Ramos (cell line): ENCODE results near the gene KCNJ10.

Source experiments
- in situ Hi-C: fragments of 300-500 bp; cut with MboI; formaldehyde crosslinking; loops from one replicate; pipeline ENCODE4 v1.14.3; 2022; ENCODE audit warnings: low sequenced_read_pairs; ENCODE audit not compliant: unreplicated experiment

Gene KCNJ10

GRCh38 chr1:160032165-160032820, 37.7 kb downstream of the KCNJ10 start:
- in situ Hi-C loops, result no loop called here

- in situ Hi-C loops, result no loop called here
Observed at GRCh38 chr1:160031365-160032164, 38.4 kb downstream of the KCNJ10 start, which contains the start of gene PIGM. Gene PIGM (minus strand): TSS chr1:160031990. CDS start chr1:160031739, 251 bp downstream.

- in situ Hi-C loops, result no loop called here
Observed at GRCh38 chr1:160030657-160031364, 39.1 kb downstream of the KCNJ10 start.

GRCh38 chr1:160028426-160028825, 41.5 kb downstream of the KCNJ10 start:
- in situ Hi-C loops, result no loop called here

- in situ Hi-C loops, result no loop called here
Observed at GRCh38 chr1:160025314-160025713, 44.6 kb downstream of the KCNJ10 start.

- in situ Hi-C loops, result no loop called here
Observed at GRCh38 chr1:160024195-160024905, 45.6 kb downstream of the KCNJ10 start.

- in situ Hi-C loops, result no loop called here
Observed at GRCh38 chr1:160022330-160023310, 47.3 kb downstream of the KCNJ10 start.

GRCh38 chr1:160021376-160022074, 48.4 kb downstream of the KCNJ10 start:
- in situ Hi-C loops, result no loop called here

GRCh38 chr1:160020196-160020595, 49.8 kb downstream of the KCNJ10 start:
- in situ Hi-C loops, result no loop called here

GRCh38 chr1:160018900-160019299, 51.1 kb downstream of the KCNJ10 start:
- in situ Hi-C loops, result no loop called here

- in situ Hi-C loops, result no loop called here
Observed at GRCh38 chr1:160018347-160018746, 51.6 kb downstream of the KCNJ10 start.

- in situ Hi-C loops, result no loop called here
Observed at GRCh38 chr1:160017592-160017991, 52.4 kb downstream of the KCNJ10 start.

- in situ Hi-C loops, result no loop called here
Observed at GRCh38 chr1:160011781-160012180, 58.2 kb downstream of the KCNJ10 start.

GRCh38 chr1:160009801-160010200, 60.2 kb downstream of the KCNJ10 start:
- in situ Hi-C loops, result loop anchor here (5.0 to 10.0 kb wide), 2 partner anchors 72 to 215 kb away; no protein-coding TSS in a partner anchor

GRCh38 chr1:160009081-160009480, 60.9 kb downstream of the KCNJ10 start:
- in situ Hi-C loops, result loop anchor here (5.0 to 10.0 kb wide), 2 partner anchors 72 to 214 kb away; no protein-coding TSS in a partner anchor

- in situ Hi-C loops, result loop anchor here (5.0 to 10.0 kb wide), 2 partner anchors 70 to 213 kb away; no protein-coding TSS in a partner anchor
Observed at GRCh38 chr1:160007577-160008200, 62.3 kb downstream of the KCNJ10 start.

GRCh38 chr1:160006312-160006940, 63.5 kb downstream of the KCNJ10 start:
- in situ Hi-C loops, result loop anchor here (5.0 to 10.0 kb wide), 2 partner anchors 69 to 212 kb away; no protein-coding TSS in a partner anchor
